Measurements from ENCODE around the gene ANO2. TPM values are rescaled to one million over a fixed set of nuclear protein-coding genes. Genes with fewer than 3 reads are reported as not detected.

The ANO2 gene
- total RNA-seq, 1 experiment from 2014 or later, result not detected

- H3K4me2 ChIP-seq (ENCODE audit: low read length), result no peak overlapping the region
- ATAC-seq (no peak), DNase-seq (no peak)
- no peaks in the 10 kb centered on the region for H3K9me3 ChIP-seq (ENCODE audit: low read length)
- intact Hi-C loops (cut with micrococcal nuclease), result no loop called here
- ChIA-PET CTCF (no interaction called here), POLR2A (ENCODE audit: unreplicated experiment) (no interaction called here)
- TF ChIP-seq, protein P1, sequence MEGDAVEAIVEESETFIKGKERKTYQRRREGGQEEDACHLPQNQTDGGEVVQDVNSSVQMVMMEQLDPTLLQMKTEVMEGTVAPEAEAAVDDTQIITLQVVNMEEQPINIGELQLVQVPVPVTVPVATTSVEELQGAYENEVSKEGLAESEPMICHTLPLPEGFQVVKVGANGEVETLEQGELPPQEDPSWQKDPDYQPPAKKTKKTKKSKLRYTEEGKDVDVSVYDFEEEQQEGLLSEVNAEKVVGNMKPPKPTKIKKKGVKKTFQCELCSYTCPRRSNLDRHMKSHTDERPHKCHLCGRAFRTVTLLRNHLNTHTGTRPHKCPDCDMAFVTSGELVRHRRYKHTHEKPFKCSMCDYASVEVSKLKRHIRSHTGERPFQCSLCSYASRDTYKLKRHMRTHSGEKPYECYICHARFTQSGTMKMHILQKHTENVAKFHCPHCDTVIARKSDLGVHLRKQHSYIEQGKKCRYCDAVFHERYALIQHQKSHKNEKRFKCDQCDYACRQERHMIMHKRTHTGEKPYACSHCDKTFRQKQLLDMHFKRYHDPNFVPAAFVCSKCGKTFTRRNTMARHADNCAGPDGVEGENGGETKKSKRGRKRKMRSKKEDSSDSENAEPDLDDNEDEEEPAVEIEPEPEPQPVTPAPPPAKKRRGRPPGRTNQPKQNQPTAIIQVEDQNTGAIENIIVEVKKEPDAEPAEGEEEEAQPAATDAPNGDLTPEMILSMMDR (conservative IDR thresholded peaks at IDR 0.05; ENCODE audit: low read depth, low read length), result no peak
- TF ChIP-seq EZH2 (IDR thresholded peaks at IDR 0.05; ENCODE audit: low read length, unreplicated experiment), result no peak
- TF ChIP-seq EZH2phosphoT487 (IDR thresholded peaks at IDR 0.05; ENCODE audit: borderline replicate concordance, low read length), result no peak
- no peaks in the 10 kb centered on the region for H3K36me3 ChIP-seq (ENCODE audit: low read depth, low read length)
- H2AFZ ChIP-seq (ENCODE audit: low read length), result no peak overlapping the region
- no peaks in the 10 kb centered on the region for H4K20me1 ChIP-seq (ENCODE audit: low read length)
- no peak overlapping the region for H3K9ac ChIP-seq (ENCODE audit: low read length)
- H3K27me3 ChIP-seq (ENCODE audit: low read length), result no peaks in the 10 kb centered on the region
- H3K4me1 ChIP-seq (ENCODE audit: insufficient read depth, low read length), result no peaks in the 10 kb centered on the region
- H3K79me2 ChIP-seq (ENCODE audit: low read length), result no peaks in the 10 kb centered on the region
- H3F3A ChIP-seq (ENCODE audit: low read length, unreplicated experiment), result no peaks in the 10 kb centered on the region
- H3K27ac ChIP-seq (ENCODE audit: low read length), result no peak overlapping the region
- BruUV-seq (replicated peaks), result no TSS peak
- H3K4me3 ChIP-seq (ENCODE audit: low read length), result no peak overlapping the region
- H3K9me2 ChIP-seq (replicated peaks; ENCODE audit: low read length), result no peaks in the 10 kb centered on the region
Measured at GRCh38 chr12:5656836-5657235, 288.2 kb downstream of the ANO2 start.

DNA sequence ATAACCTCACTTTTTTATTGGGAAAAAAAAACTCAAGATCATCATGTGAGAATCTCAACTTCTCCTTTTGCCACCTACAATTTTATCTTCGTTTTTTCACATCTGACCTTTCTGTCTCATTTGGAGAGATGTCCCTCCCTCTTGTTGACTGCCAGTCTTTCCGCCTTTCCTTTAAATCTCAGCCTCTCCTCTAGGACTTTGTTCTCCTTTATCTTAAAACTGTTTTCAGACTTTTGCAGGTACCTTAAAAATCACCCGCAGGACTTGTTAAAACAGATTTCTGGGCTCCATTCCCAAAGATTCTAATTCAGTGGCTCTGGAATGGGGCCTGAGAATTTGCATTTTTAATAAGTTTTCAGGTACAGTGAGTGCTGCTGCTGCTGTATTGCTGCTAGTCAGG, 289.9 kb downstream of the ANO2 start:
- Histone ChIP-seq H3K9me3 (ENCODE audit: low read length) (no peaks in the 10 kb centered on the region), H3K4me2 (ENCODE audit: low read length) (no peak overlapping the region), H3K27me3 (ENCODE audit: low read length) (no peaks in the 10 kb centered on the region), H3K79me2 (ENCODE audit: low read length) (no peaks in the 10 kb centered on the region), H3K36me3 (ENCODE audit: low read depth, low read length) (no peaks in the 10 kb centered on the region), H3K4me3 (ENCODE audit: low read length) (no peak overlapping the region), H3K27ac (ENCODE audit: low read length) (no peak overlapping the region), H2AFZ (ENCODE audit: low read length) (no peak overlapping the region), H3K9ac (ENCODE audit: low read length) (no peak overlapping the region), H3K4me1 (ENCODE audit: insufficient read depth, low read length) (no peaks in the 10 kb centered on the region), H3F3A (ENCODE audit: low read length, unreplicated experiment) (no peaks in the 10 kb centered on the region), H4K20me1 (ENCODE audit: low read length) (no peaks in the 10 kb centered on the region), H3K9me2 (replicated peaks; ENCODE audit: low read length) (no peaks in the 10 kb centered on the region)
- ChIA-PET POLR2A (ENCODE audit: unreplicated experiment) (no interaction called here), CTCF (no interaction called here)
- TF ChIP-seq, protein P1 (conservative IDR thresholded peaks at IDR 0.05; ENCODE audit: low read depth, low read length), result no peak
- TF ChIP-seq EZH2 (IDR thresholded peaks at IDR 0.05; ENCODE audit: low read length, unreplicated experiment) (no peak), EZH2phosphoT487 (IDR thresholded peaks at IDR 0.05; ENCODE audit: borderline replicate concordance, low read length) (no peak)
- DNase-seq (no peak), ATAC-seq (no peak)
- intact Hi-C loops (cut with micrococcal nuclease), result no loop called here
- no TSS peak for BruUV-seq (replicated peaks)

DNA sequence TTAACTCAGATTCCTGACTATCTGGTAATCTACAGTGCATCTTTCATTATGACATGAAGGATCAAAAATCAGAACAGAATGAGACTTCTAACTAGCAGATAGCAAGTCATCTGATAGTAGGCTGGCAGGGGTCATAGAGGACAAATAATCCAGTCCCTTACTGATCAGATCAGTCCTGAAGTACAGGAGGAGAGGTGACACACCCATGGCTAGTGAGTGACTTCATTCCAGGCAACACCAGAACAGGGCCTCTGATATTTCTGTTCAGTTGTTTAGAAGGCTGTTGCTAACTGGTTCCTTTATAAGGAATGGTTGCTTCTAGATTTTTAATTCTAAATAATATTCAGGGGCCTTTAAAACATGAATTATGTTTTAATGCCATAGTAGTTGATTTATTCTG, 291.0 kb downstream of the ANO2 start:
- H3F3A ChIP-seq (ENCODE audit: low read length, unreplicated experiment), result no peaks in the 10 kb centered on the region
- no peak overlapping the region for H3K4me2 ChIP-seq (ENCODE audit: low read length)
- H3K9me2 ChIP-seq (replicated peaks; ENCODE audit: low read length), result no peaks in the 10 kb centered on the region
- BruUV-seq (replicated peaks), result no TSS peak
- H3K9me3 ChIP-seq (ENCODE audit: low read length), result no peaks in the 10 kb centered on the region
- ATAC-seq (no peak), DNase-seq (no peak)
- H4K20me1 ChIP-seq (ENCODE audit: low read length), result no peaks in the 10 kb centered on the region
- H2AFZ ChIP-seq (ENCODE audit: low read length), result no peak overlapping the region
- no peaks in the 10 kb centered on the region for H3K27me3 ChIP-seq (ENCODE audit: low read length)
- H3K79me2 ChIP-seq (ENCODE audit: low read length), result no peaks in the 10 kb centered on the region
- H3K9ac ChIP-seq (ENCODE audit: low read length), result no peak overlapping the region
- POLR2A ChIA-PET (ENCODE audit: unreplicated experiment), result no interaction called here
- H3K27ac ChIP-seq (ENCODE audit: low read length), result no peak overlapping the region
- no peak for TF ChIP-seq EZH2 (IDR thresholded peaks at IDR 0.05; ENCODE audit: low read length, unreplicated experiment)
- TF ChIP-seq, protein P1 (conservative IDR thresholded peaks at IDR 0.05; ENCODE audit: low read depth, low read length), result no peak
- no peak for TF ChIP-seq EZH2phosphoT487 (IDR thresholded peaks at IDR 0.05; ENCODE audit: borderline replicate concordance, low read length)
- H3K4me3 ChIP-seq (ENCODE audit: low read length), result no peak overlapping the region
- no peaks in the 10 kb centered on the region for H3K36me3 ChIP-seq (ENCODE audit: low read depth, low read length)
- no peaks in the 10 kb centered on the region for H3K4me1 ChIP-seq (ENCODE audit: insufficient read depth, low read length)
- CTCF ChIA-PET, result no interaction called here
- intact Hi-C loops (cut with micrococcal nuclease), result no loop called here
